ENCODE data around the gene KIF1B.

The KIF1B gene

GRCh38 chr1:10208537-10208936 lies 1.8 kb upstream of the KIF1B start:
- TF ChIP-seq CTCF (IDR thresholded peaks at IDR 0.05; ENCODE audit: low read depth, low read length, missing control alignments): no peak
- no peak overlapping the region for H3K4me3 ChIP-seq (ENCODE audit: low read depth, low read length)
- DNase-seq (ENCODE audit: low read depth): no peak
- in situ Hi-C loops (cut with HindIII; ENCODE audit: low sequenced_read_pairs): no loop called here

- no peak for DNase-seq (ENCODE audit: low read depth)
- in situ Hi-C loops (cut with HindIII; ENCODE audit: low sequenced_read_pairs): no loop called here
These were observed 823 bp upstream of the KIF1B start for GRCh38 chr1:10209590-10209904.

GRCh38 chr1:10210841-10211804 lies 753 bp downstream of the KIF1B start:
- H3K4me3 ChIP-seq (ENCODE audit: low read depth, low read length): peak overlapping the region; percentile 98
- no peak for TF ChIP-seq CTCF (IDR thresholded peaks at IDR 0.05; ENCODE audit: low read depth, low read length, missing control alignments)
- peak; percentile 59 for DNase-seq (ENCODE audit: low read depth)
- in situ Hi-C loops (cut with HindIII; ENCODE audit: low sequenced_read_pairs): no loop called here

More at GRCh38 chr1:10209590-10209904, 823 bp upstream of the KIF1B start:
- no peak for TF ChIP-seq CTCF (IDR thresholded peaks at IDR 0.05; ENCODE audit: low read depth, low read length, missing control alignments)
- peak overlapping the region; percentile 98 for H3K4me3 ChIP-seq (ENCODE audit: low read depth, low read length)

GRCh38 chr1:10211805-10212410 lies 1.5 kb downstream of the KIF1B start:
- peak overlapping the region; percentile 98 for H3K4me3 ChIP-seq (ENCODE audit: low read depth, low read length)
- in situ Hi-C loops (cut with HindIII; ENCODE audit: low sequenced_read_pairs): no loop called here
- DNase-seq (ENCODE audit: low read depth): no peak
- TF ChIP-seq CTCF (IDR thresholded peaks at IDR 0.05; ENCODE audit: low read depth, low read length, missing control alignments): no peak

- no peak for DNase-seq (ENCODE audit: low read depth)
- in situ Hi-C loops (cut with HindIII; ENCODE audit: low sequenced_read_pairs): no loop called here
- no peak for TF ChIP-seq CTCF (IDR thresholded peaks at IDR 0.05; ENCODE audit: low read depth, low read length, missing control alignments)
- peak overlapping the region; percentile 98 for H3K4me3 ChIP-seq (ENCODE audit: low read depth, low read length)
These were observed 2.1 kb downstream of the KIF1B start for GRCh38 chr1:10212476-10212875.

- no peak overlapping the region for H3K4me3 ChIP-seq (ENCODE audit: low read depth, low read length)
- no peak for DNase-seq (ENCODE audit: low read depth)
- in situ Hi-C loops (cut with HindIII; ENCODE audit: low sequenced_read_pairs): no loop called here
- no peak for TF ChIP-seq CTCF (IDR thresholded peaks at IDR 0.05; ENCODE audit: low read depth, low read length, missing control alignments)
These were observed 2.9 kb downstream of the KIF1B start for GRCh38 chr1:10213186-10213705.

Data from astrocyte of the cerebellum (primary cell).